T1000 (cell line): ENCODE measurements around the gene GABRE.
A peak's percentile ranks its signal among the peaks of the same experiment; 100 is the strongest.

Experiments used
- DNase-seq: peaks from one replicate; lab custom pipeline; 2025; ENCODE audit warnings: mixed read lengths; lab: John Stamatoyannopoulos, UW

GABRE gene, protein sequence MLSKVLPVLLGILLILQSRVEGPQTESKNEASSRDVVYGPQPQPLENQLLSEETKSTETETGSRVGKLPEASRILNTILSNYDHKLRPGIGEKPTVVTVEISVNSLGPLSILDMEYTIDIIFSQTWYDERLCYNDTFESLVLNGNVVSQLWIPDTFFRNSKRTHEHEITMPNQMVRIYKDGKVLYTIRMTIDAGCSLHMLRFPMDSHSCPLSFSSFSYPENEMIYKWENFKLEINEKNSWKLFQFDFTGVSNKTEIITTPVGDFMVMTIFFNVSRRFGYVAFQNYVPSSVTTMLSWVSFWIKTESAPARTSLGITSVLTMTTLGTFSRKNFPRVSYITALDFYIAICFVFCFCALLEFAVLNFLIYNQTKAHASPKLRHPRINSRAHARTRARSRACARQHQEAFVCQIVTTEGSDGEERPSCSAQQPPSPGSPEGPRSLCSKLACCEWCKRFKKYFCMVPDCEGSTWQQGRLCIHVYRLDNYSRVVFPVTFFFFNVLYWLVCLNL

DNA sequence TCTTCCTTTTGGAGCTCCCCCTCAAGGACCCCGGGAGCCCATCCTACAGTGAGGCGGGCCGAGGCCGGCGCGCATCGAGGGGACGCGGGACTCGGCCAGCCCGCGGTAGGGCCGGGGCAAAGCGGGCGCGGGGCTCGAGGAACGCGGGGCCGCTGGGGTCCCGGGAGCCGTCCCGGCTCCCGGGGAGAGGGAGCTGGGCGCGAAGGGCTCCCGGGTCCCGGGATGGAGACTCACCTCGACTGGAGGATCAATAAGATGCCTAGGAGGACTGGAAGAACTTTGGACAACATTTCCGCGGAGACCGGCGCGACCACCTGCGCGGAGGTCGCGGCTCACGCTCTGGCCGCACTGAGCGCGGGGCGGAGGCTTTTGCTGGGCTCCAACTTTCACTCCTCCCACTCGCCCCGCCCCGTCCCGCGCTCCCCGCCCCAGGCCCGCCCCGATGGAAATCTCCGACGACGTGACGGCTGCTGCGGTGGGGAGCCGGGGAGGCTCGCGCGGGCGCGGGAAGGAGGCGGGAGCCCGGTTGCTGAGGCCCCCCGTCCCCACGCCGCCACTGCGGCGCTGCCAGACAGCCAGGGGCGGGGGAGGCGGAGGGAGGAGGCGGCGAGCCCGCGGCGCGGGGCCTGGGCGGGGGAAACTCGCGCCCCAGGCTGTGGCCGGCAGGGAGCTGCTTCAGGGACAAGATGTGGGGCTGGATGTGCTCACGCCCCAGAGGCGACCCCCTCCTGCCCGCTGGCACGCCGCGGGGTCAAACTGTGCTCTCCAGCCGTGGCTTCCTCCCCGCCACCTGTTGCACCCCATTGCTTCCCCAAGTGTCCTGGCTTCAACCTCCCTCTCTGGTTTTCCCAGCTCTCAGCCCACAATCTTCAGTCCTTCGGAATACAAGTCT is at the start of gene GABRE:
Gene GABRE, minus strand, starts transcription at position 341 of the 892 bp plus-strand sequence. Its CDS starts 51 bp downstream, at position 290.
- peak; percentile 21 for DNase-seq

DNA sequence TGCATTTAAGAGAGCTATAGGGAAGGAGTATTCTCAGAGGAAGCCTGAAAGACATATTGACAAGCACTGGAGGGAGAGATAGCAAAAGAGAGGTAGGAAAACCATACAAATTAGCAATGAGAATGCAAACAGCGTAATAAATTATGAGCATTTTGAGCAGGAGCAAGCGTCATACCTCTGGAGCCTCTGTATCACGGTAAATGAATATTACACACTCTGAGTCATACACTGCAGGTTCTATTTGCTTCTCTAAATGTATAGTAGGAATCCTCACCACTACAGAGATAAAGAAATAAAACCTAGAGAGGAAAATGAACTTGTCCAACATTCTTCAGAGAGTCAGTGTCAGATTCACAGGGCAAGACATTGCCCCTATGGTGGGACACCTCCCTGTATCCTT is 46.4 kb upstream of the GABRE start:
- DNase-seq: no peak

DNA sequence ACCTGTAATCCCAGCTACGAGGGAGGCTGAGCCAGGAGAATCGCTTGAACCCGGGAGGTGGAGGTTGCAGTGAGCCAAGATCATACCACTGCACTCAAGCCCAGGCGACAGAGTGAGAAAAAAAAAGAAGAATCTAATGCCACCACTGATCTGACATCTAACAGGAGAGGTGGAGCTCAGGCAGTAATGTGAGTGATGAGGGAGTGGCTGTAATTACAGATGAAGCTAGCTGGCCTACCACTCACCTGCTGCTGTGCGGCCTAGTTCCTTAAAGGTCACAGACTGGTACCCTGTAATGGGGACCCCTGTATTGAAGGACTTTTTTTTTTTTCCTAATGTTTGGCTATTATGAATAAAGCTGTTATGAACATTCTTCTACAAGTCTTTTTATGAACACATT is 25.3 kb upstream of the GABRE start:
- DNase-seq: no peak

DNA sequence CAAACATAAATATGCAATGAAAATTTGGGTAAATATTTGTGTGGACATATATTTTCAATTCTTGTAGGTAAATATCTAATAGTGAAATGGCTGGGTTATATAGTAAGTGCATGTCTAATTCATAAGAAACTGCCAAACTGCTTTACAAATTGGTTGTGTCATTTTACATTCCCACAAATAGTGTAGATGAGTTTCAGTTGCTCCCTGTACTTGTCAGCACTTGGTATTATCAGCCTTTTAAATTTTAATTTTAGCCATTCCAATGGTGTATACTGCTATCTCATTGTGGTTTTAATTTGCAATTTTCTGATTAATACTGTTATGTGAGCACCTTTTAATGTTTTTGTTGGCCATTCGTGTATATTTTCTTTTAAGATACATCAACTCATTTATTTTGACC is 23.1 kb upstream of the GABRE start:
- DNase-seq: no peak

DNA sequence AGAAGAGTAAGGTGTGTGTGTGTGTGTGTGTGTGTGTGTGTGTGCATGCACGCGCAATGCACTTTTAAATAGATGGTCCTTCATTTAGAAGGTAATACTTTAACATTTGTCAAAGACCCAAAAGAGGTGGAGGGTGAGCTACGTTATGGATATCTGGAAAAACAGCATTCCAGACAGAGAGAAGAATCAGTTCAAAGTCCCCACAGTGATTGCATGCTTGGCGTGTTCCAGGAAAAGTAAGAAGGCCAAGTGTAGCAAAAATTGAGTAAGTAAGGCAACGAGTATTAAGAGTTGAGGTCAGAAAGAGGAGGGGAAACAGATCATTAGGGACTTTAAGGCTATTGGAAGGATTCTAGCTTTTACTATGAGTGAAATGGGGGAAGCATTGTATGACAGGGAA is 21.9 kb upstream of the GABRE start:
- DNase-seq: no peak

DNA sequence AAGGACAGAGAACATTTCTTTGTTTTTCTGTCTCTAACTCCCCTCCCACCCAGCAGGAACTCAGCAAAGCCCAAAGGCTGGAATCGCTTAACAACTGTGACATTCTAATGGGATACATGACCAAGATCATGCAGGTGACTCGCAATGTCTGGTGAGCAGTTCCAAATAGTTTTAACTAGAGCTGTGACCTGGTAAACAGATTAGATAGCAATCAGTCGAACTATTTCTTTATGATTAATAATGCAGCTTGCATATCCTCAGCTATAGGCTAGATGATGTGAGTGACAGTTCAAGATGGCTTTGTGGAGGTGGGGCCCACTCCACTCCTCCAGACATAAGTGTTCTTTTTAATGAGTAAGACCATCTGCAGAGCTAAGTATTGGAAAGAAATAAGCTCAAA is 20.0 kb upstream of the GABRE start:
- DNase-seq: no peak

DNA sequence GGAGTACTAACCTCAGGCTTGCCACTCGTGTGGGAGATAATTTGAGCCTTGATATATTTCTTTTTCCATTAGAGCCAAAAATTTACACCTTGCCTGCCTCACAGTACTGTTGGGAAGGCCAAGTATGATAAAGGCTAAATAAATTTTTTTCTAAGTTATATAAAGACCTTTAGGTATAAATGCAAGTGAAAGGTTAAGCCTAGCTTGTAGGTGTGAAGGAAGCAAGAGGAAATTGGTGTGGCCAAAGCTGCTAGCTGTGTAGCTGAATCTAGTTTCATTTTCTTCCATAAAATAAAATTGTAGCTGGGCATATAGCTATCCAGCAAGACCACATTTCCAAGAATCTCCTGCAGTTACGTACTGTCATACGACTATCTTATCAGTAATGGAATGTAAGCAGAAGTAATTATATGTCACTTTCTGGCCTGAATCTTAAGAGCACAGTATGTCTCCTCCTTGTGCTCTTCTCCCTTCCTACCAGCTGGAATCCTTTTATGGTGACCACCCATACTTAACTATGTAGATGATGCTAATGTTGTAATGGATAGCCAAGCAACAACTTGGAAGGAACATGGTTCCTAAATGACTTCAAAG is 14.3 kb upstream of the GABRE start:
- no peak for DNase-seq

DNA sequence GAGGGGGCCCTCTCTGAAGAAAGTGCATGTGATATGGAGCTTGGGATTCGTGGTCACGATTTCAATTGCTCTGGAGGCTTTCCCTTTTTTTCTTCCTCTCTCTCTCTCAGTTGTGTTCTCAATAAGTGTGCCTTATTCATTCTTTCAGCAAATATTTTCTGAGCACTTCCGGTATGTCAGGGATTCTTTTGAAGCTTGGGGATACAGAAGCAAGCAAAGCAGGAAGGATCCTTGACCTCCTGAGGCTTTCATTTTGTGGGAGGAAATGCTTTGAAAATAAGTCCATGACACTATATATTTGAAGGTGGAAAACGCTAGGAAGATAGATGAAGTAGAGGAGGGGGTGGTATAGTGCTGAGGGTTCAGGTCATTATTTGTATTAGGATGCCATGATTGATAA is 12.6 kb upstream of the GABRE start:
- no peak for DNase-seq

DNA sequence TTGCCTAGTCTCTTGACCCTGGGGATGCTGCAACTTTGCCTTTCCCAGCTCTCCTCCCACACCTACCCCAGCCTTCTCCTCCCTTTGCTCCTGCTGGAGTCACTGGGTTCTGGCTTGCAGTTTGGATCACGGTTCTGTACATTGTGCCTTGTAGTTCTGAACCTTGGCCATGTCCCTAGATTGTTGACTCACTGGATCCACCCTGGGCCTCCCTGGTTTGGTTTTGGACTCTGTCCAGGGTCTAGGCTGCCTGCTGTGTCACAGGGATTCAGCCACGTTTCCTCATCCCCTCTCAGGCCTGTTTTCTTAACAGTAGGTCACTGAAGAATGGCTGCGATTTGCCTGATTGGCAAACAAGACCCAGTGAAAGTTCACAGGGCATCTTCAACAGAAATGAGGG is 11.5 kb upstream of the GABRE start:
- DNase-seq: peak; percentile 8

DNA sequence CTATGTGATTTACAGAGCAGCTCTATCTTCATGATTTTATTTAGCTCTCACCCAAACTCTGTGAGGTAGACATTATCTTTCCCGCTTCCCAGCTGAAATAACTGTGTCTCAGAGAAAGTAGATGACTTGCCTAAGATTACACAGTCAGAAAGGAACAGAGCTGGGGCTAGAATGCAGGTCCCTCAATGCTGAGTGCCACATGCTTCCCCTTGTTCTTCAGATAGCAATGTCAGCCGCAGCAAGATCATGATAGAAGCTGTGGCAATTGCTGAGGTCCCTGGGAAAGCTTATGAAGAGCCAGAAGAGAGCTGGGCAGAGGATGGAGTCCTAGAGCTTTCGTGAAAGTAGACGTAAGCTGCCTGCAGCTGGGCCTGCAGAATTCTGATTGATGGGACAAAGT is 11.1 kb upstream of the GABRE start:
- no peak for DNase-seq

DNA sequence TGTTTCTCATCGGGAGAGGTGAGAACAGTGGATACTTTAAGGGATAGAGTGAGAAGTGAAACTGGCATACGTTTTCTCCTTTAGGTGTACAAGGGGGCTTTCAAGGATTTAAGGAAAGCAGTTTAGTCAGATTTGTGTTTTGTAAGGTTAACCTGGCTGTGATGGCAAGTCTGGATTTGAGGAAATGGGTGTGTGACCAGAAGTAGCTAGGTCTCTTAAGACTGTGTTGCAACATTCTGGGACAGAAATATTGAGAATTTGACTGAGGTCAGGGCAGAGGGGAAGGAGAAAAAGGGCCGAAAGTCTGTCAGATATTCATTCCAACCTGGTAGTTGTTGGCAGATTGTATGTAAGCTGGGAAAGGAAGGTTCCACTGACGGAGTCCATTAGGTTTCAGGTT is 10.4 kb upstream of the GABRE start:
- no peak for DNase-seq

DNA sequence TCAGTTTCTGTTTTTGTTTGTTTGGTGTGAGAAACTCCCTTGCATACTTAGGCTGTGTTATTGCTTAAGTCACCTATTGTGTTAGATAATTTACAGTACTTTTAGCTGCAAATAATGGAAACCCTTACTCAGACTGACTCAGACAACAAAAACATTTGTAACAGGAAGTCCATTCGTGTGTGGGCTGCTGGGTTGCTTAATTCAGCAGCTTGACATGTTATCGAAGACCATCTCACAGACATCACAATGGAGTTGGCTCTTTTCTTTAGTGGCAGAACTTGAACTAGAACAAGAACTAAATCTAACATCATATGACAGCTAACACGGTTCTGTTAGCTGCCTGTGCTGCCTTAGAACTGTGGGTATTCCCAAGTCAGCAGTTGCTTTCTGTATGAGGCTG is 9.9 kb upstream of the GABRE start:
- no peak for DNase-seq

DNA sequence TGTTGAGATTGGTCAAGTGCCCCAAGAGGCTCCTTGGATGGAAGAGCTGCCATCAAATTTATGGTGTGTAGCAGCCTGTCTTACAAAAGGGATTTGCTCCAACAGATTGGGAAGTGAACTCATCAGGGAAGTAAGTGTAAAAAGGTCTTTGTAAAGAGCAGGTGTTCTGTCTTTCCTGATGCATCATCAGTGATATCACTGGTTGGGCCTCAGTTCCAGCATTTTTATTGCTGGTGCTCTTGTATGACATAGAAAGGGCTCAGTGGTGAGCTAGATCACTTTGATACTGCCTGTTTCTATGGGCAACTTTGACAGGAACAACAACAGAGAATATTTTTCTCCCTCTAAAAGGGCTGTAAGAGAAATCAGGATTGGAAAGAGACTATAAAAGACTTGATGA is 8.7 kb upstream of the GABRE start:
- no peak for DNase-seq

DNA sequence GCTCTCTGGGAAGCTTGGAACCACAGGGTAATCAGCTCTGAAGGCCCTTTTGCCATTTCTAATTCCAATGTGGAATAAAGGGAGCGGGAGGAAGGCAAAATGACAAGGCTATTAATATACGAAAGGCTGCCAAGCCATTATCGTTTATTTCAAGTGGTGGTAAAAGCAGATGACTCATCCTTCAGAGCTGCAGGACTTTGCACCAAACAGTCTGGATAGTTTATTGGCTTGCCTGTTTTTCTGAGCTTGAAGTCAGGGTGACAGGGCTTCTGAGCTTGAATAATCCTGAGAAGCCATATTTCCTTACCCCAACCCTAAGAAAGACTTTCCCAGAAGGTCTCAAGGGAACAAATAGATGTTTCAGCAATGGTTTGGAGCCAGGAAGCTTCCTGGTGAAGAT is 7.7 kb upstream of the GABRE start:
- DNase-seq: no peak

DNA sequence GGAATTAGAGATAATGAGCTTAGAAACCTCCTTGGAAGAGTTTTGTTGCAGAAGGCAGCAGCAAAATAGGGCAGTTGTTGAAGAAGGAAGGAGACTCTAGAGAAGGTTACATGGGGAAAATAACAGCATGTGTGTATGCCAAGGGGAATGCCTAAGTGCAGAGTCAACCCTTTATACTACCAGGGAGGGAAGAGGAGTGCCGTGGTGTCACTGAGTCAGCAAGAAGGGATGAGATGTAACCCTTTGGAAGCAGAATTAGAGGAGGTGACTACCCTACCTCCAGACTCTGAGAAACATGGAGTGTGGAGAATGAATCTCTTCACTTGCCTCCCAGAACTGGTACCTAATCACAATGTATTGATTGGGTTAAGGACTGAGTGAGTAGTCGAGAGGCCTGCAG is 6.7 kb upstream of the GABRE start:
- no peak for DNase-seq

DNA sequence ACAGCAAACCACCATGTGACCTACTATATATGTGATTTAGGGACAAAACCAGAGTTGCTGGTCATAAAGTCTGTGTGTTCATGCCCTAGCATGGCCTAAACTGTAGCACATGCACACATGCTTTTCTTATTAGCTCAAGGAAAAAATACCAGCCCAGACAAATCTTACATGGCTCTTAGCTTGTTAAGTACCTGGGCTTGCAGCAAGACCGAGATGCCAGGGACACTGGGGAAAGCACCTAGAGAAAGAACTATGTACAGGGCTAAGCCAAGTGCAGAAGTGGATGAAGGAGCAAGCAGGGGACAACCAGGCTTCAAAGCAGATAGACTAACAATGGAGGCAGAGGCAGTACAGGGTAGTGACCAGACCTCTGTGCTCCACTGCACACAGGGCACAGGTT is 3.4 kb upstream of the GABRE start:
- no peak for DNase-seq

DNA sequence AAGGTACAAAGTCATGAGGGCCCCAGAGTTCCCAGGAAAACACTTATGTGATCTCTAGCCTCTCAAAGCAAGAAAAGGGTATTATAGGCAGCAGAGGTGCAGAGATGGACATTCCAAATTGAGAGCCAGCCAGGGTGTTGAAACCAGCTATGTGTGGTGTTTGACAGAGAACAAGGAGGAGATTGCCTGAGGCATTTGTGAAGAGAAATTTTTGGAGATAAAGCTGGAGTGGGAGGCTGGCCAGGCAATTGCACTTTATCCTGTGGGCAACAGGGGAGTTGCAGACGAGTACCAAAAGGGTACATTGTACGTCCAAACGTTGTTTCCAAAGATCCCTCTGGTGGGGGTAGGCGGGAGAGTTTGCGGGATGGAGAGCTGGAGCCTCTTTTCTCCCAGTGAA is 2.5 kb upstream of the GABRE start:
- no peak for DNase-seq

DNA sequence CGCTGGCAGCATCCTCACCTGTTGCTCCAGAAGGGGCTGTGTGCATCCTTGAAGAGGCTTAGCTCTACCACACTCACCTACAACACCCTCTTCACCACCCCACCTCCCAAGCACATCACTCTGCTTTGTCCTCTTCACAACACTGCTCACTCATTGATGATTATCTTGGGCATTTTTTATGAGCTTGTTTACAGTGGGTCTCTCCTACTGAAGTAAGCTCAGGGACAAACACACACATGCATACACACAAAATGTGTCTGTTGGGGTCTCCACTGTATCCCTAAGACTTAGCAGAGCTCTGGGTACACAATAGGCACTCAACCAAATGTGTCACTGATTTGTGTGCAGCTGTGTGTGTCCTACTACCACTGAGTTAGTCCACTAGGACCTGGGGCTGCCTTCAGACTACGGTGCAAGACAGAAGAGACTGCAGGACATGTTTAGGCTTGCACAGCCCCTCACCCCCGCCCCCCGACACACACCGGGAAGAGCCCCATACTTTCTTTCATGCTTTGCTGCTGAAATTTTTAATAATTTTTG is 1.3 kb upstream of the GABRE start:
- no peak for DNase-seq

DNA sequence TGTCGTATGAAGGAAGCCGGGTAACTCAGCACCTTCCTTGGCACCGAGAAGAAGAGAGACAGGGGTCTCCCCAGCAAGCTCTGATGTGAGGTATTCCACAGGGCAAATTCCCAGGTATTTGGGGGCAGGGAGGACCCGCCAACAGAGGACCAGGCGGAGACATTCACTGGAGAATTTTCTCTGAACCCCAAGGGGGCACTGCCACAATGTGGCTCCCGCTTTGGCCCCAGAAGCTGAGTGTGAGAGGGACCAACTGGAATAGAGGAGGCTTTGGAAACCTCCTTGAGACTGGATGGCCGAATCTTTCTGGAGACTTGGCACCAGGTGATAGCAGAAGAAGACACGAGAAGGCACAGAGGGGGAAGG is 735 bp upstream of the GABRE start:
- no peak for DNase-seq

DNA sequence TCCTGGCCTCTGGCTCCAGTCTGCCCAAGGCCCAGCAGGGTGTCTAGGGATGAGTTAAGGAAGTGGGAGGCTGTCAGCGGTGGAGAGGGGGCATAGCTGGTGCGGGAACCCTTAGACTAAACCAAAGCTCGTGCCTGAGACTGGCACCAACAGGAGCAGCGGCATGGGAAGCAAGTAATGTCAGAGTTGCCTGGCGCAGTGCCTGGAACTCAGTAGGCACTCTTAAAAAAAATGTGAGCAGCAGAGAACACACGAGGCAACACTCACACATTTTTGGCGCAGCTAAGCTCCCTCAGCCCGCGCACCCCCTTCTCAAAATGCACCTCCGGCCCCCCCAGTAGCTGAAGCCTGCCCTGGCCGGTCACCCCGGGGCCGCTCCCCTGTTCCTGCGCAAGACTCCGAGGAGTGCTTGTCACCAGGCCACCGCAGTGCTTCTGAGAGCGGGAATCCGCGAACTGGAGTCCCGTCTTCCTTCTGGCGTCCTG is 583 bp downstream of the GABRE start:
- peak; percentile 8 for DNase-seq

DNA sequence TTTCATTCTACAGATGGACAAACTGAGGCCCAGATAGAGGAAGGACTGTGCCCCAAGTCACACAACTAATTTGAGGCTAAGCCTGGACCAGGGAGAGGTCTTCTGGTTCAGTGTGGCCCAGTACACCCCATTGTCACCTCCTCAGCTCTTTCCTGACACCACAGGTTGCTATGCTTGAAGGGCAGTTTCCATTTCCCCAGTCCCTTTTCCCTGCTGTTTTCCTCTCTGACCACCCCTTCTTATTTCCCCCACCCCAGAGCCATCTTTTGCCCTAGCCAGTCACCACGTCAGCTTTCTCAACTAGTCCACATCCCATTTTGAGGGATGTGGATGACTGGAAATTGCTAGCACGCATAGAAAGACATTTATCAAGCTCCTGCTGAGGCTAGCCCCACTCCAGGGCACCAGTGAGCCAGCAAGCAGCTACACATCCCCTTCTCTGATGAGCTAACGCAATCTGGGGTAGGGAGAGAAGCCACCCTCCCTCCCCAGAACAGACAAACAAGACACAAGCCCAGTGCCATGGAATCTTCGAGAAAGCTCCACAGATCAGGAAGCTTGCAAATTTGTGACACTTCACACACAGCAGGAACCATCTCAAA is 1.3 kb downstream of the GABRE start:
- DNase-seq: no peak

DNA sequence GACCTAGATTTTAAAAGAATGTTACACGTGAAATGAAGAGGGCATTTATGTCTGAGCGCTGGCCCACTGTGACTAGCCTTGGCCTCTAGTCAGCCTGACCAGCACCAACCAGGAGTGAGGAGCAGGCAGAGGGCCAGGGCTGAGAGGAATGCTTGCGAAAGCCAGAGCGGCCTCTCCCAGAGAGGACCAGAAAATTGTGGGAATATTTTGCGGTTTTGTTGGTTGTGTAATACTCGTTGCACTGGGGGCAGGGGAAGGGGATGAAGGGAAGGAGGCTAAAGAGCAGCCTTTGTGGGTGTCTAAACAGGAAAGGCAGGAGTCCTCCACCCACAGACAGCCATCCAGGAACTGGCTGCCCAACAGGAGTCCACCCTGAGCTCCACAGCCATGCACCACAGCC is 3.8 kb downstream of the GABRE start:
- DNase-seq: peak; percentile 34
